Erythroblast (primary cell): Measurements from ENCODE around the gene FPGS.

Experiments used
- GATA1 ChIP-seq: IDR thresholded peaks from 2 replicates; pipeline ENCODE4 v1.6.1; 2011; ENCODE audit warnings: low read depth, mild to moderate bottlenecking, control low read depth, low read length, moderate library complexity
- POLR2A ChIP-seq: IDR thresholded peaks from 2 replicates; pipeline ENCODE4 v1.6.1; 2011; ENCODE audit warnings: mild to moderate bottlenecking, low read length

DNA sequence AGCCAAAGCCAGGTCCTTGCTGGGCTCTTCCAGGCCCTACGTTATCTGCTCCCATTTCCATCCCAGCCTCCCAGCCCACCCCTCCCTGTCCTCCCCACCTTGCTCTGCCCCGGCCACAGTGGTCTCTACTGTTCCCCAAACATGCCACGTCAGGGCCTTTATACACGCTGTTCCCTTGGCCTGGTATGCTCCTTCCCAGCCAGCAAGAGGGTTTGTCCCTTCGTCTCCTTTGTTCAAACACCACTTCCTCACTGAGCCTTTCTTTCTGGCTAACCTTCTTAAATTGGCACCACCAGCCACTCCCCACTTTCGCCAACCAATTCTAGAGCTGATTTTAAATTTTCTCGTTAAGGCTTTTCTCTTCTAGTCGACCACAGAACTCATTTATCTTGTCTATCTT is 34.0 kb upstream of the FPGS start:
- TF ChIP-seq POLR2A, result no peak
- no peak for TF ChIP-seq GATA1
